COLO668 (cell line): ENCODE data around the gene ASB13.

Source experiments
- DNase-seq: peaks from one replicate; lab custom pipeline; 2025; ENCODE audit not compliant: unreplicated experiment; lab: John Stamatoyannopoulos, UW

The ASB13 gene

DNA sequence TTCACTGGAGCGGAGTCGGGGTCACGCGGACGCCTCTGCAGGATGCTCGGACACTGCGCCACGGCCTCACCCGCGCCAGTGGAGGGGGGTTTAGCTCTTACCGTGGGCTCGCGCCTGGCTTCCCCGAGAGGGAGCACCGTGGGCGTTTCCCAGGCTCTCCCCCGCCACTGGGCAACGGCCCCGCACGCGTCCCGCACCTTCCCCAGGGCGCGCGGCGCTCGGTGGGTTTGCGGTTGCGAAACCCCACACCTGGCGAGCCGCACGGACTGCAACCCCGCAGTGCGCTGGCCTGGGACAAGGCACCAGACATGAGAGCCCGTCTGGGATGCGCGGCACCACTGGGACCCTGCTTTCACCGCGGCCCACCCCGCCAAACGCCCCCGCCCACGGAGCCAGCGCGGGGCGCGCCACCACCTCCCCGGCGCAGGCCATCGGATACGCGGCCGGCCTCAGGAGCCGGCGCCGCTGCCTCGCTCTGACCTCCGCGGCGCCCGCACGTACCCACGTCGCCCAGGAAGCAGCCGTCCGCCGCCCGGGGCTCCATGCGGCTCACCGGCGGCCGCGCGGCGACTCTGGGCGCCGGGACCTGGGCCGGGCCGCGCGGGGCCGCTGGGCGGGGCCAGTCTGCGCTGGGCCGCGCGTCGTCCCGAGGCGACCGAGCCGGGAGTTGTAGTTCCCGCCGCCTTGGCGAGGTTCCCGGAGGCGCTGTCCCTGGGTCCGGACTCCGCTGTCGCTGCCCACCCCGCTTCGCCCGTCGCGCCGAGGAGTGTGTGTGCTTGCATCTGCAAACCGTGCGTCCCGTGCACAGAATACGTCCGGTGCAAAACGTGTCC lies at the start of gene ASB13:
ASB13 (minus strand) TSS at position 588 of the 833 bp plus-strand sequence; CDS start at position 544, 44 bp downstream.
- DNase-seq, result peak; percentile 71

- no peak for DNase-seq
Observed at GRCh38 chr10:5711642-5712041, 45.2 kb upstream of the ASB13 start.

- no peak for DNase-seq
Observed at GRCh38 chr10:5710859-5711258, 44.5 kb upstream of the ASB13 start.

- DNase-seq, result no peak
Observed at GRCh38 chr10:5709865-5710264, 43.5 kb upstream of the ASB13 start.

- DNase-seq, result no peak
Observed at GRCh38 chr10:5708356-5708755, 42.0 kb upstream of the ASB13 start.

DNA sequence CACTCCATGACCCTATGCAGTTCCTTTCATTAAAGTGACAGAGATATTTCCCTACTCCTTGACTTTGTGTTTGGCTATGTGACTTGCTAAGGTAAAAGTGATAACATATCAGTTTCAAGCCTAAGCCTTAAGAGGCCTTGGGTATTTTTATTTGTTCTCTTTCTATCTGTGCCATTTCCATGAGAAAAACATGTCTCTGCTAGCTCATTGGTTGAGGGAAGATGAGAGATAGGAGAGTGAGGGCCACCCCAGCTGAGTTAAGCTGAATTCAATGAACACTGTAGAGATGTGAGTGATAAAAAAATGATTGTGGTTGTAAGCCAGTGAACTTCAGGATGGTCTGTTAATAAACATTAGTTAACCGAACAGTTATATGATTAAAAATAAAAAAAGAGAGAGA lies 31.7 kb upstream of the ASB13 start:
- no peak for DNase-seq

DNA sequence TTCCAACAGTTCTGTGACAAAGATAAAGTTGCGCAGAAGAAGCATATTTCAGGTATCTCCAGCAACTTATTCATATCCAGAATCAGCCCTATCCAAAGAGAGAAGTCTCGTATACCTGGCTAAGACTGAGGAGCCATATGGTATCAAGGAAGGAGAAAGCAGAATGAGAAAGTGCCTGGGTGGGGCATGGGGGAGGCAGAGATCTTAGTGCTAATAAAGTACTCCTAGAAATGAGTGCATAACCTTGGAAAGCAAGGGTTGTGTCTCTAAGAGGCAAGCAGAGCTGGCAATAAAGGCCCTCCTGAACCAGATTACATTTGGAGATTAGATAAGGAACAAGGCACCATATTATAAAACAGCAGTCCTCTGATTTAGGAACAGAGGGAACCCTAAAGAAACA lies 30.9 kb upstream of the ASB13 start:
- DNase-seq, result no peak

DNA sequence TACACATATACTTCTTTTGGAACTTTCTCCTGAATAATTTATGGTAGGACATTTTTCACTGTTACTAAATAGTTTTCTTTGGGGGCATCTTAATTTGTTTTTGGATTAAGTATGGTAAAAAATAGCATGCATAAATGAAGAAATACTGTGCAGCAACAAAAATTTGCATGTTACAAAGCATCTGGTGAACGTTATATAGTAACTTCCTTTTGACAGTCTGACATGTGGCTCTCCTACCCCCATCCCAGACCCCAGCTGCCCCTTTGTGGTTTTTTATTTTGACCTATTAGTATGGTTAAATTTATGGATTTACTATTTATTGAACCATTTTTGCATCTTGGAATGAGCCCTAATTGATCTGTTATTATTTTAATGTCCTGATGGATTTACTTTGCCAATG lies 28.2 kb upstream of the ASB13 start:
- DNase-seq, result no peak

- no peak for DNase-seq
Observed at GRCh38 chr10:5692461-5693358, 26.3 kb upstream of the ASB13 start.

DNA sequence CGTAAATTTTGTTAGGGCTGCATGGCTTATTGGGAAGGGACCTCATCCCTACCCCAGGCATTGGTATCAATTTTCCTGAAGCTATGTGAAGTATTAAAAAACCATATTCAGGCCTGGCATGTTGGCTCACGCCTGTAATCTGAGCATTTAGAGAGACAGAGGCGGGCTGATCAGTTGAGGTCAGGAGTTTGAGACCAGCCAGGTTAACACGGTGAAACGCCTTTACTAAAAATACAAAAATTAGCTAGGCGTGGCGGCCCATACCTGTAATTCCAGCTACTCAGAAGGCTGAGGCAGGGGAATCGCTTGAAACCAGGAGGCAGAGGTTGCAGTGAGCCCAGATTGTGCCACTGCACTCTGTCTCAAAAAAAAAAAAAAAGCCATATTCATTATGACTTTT lies 25.4 kb upstream of the ASB13 start:
- DNase-seq, result no peak

GRCh38 chr10:5688587-5688986 lies 22.2 kb upstream of the ASB13 start:
- no peak for DNase-seq

DNA sequence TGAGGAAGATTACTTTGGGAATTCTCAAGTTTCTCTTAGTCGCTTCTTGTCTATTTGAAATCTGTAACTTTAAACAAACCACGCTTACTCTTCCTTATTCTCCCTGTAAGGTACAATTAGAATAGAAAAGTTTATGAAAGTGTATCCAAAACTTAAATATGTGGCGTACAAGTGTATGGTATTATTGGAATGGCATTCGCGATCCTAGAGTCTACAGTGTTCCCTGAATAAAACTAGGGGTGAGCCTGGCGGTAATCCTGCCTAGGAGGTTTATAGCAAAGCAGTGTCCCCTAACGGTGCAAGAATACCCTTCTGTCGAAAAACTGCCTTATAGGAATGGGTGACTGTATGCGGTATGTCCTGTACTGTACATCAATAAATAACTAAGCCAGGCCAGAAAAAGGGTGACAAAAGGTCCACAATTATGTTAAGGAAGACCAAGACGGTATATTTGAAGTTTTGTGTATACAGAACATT lies 19.4 kb upstream of the ASB13 start:
- no peak for DNase-seq

DNA sequence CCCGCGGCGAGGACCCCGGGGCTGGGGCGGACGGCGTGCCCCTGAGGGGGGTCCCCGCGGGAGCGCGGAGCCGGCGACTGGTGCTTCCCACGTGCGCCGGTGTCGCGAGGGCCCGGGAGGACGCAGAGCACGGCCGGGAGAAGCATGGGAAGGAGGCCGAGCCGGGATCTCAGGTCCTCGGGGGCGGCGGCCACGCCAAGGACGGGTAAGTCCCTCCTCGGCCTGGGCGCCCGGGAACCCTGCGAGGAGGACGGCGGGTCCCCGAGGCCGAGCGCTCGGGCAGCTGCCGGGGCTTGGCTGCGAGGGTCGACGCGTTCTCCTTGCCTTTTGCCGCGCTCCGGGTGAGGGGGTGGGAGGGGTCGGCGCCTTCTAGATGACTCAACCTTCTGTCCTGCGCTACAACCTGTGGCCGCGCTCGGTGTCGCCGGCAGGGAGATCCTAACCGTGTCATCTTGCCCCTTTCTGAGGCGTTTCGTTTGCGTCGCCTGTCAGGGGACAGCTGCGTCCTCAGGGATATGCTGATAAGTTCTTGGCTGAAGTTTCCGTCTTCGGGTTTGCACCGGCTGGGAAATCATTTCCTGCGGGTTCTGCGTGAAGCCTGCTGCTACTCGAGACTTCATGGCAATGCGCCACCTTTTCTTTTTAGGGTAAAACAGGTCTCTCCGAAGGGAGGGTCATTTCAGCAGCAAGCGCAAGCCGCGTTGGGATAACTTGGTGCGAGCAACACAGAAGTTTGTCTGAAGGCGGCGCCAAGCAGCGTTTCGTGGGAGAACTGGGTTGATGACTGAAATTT lies 18.8 kb upstream of the ASB13 start:
- DNase-seq, result peak; percentile 68

DNA sequence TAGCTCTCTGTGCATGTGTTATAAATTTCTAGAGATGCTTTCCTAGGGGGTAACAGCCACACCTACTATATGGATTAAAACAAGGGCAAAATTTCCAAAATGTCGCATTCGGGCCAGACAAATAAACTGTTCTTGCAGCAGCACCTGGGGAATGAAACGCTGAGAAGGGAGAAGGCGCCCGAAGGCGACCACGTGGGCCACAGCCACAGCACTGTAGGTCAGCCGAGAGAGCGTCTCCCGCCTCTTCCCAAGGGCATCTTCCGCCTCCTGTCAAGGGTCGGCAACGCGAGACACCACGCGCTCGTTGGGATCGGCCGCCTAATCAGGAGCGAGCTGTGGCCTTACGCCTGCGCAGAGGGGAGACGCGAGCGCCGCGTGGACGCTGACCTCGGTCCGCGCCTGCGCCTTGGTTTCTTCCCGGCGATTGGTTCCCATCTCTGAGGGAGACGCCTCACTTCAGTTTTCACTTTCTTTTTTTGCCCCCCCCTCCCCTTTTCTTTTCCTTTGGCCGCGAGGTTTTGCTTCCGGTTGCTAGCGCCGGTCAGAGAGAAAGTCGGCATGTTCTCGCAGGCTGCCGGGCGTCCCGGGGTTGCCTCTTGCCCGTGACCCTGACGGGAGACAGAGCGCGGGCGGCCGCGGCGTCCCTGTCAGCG lies 18.0 kb upstream of the ASB13 start, which contains the start of gene TASOR2:
TASOR2 (plus strand) TSS at position 521 of the 653 bp plus-strand sequence. CDS start 35,805 bp downstream, outside the sequence.
- DNase-seq, result peak; percentile 94

GRCh38 chr10:5683065-5683464 lies 16.7 kb upstream of the ASB13 start:
- no peak for DNase-seq

GRCh38 chr10:5681930-5682329 lies 15.5 kb upstream of the ASB13 start:
- no peak for DNase-seq

- DNase-seq, result no peak
Observed at GRCh38 chr10:5679606-5680005, 13.2 kb upstream of the ASB13 start.

- DNase-seq, result no peak
Observed at GRCh38 chr10:5679037-5679435, 12.6 kb upstream of the ASB13 start.

DNA sequence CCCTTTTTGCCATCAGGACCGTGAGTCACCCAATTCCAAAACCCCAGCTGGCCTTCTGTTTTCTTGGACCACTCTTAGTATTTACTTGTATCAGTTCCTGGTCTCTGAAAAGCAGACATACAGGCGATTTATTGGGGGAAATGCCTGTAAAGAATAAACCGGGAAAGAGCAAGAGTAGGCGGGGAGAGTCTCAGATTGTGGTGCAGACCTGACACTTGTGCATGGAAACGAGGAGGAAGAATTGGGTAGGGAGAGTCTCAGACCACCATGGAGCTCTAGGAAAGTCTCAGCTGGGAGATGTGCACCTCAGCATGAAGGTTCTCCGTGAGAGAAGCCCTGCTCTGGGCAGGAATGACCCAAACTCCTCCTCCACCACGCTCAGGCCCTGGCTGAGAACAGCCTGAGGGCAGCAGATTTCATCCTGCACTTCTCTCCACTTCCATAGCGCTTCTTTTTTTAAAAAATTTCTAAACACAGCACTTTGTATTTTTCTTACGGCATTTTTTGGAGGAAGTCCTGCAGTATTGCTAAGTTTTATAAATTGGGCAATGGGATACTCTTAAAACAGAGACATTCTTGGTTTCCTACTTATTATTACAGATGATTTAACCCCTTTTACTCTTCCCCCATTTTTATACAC lies 12.1 kb upstream of the ASB13 start:
- DNase-seq, result no peak
